Measurements from ENCODE around the gene BEAN1.

Gene BEAN1

DNA sequence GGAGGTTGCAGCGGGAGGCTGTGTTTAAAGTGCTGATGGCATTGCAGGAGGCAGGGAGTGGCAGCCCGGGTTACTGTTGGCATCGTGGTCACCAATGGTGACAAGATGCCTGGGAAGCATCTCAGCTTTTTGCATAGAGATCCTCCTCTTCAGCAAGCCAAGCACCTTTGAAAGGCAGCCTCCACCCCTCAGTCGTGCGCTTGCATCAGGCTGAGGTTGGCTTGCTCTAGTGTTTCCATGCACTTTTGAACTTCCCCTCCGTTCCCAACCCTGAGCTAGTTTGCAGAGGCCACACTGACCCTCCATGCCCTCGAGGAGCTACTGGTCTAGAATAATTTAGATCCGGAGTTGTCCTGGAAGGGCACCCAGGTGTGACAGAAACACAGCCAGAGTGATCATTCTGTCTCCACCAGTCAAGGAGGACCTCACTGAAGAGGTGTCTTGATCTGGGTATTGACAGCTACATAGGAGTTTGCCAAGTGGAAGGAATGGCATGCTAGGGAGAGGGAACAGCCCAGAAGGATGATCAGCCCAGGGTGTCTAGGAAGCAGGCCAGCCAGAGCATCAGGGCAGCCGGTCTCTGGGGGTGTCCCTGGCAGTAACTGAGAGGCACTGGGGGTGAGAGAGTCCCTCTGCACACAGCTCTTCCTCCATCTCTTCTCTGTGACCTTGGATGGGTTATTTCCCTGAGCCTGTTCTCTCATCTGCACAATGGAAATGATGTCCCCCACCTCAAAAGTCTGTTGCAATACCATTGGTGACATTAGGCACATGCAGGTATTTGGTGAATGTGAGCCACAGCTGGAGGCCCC lies 7.7 kb downstream of the BEAN1 start:
- TF ChIP-seq CTCF (conservative IDR thresholded peaks at IDR 0.05; ENCODE audit: low read depth, low read length), result no peak
- no peak overlapping the region for H3K4me3 ChIP-seq (ENCODE audit: low read length)
- DNase-seq (ENCODE audit: low read depth), result no peak

- no peak for DNase-seq (ENCODE audit: low read depth)
- TF ChIP-seq CTCF (conservative IDR thresholded peaks at IDR 0.05; ENCODE audit: low read depth, low read length), result no peak
- no peak overlapping the region for H3K4me3 ChIP-seq (ENCODE audit: low read length)
Measured at GRCh38 chr16:66435896-66436295, 8.8 kb downstream of the BEAN1 start.

- DNase-seq (ENCODE audit: low read depth), result no peak
- H3K4me3 ChIP-seq (ENCODE audit: low read length), result no peak overlapping the region
- TF ChIP-seq CTCF (conservative IDR thresholded peaks at IDR 0.05; ENCODE audit: low read depth, low read length), result no peak
Measured at GRCh38 chr16:66437391-66437945, 10.4 kb downstream of the BEAN1 start.

DNA sequence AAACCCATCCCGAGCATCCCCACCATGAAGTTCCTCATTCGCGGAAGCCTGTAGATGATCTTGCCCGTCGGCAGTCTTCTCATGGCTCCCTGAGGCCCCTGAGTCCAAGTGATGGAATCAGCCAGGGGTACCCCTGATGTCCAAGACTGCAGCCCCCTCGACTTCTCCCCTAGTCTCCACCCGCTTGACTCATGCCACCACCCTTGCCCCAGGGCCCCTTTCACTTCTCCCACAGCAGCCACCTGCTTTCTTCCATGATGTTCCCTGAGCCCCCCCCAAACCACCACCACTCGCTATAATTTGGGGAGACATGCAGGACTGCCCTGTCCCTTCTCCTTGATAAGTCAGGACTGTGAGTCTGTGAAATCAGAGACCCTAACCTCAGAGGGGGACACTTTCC lies 11.4 kb downstream of the BEAN1 start:
- no peak overlapping the region for H3K4me3 ChIP-seq (ENCODE audit: low read length)
- no peak for TF ChIP-seq CTCF (conservative IDR thresholded peaks at IDR 0.05; ENCODE audit: low read depth, low read length)
- no peak for DNase-seq (ENCODE audit: low read depth)

DNA sequence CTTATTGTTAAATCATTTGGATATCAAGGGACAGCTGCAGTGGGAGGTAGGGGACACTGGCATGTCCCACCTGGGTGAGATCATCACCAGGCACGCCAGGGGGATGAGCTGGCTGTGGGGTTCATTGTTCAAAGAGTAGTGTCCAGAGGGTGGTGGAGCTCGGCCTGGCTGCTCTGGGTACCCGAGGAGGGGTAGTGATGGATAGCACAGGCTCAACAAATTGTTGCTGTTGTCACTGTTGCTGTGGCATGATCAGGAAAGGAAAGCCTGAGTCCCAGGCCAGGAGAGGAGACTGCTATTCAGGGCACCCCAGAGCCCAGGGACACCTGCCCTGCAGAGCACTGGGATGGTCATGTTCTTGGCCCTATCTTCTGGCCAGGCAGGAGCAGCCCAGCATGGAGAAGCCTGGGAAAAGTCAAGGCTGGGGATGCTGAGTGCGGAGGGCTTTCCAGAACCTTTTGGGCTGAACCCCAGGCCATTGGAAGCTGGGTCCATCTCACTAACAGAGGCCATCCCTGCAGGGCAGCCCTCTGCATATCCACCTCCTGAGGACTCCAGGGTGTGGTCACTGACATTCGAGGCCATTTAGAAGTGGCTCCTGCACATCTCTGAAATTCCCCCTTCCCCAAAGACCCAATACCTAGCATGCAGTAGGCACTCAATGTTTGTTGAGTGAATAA lies 12.1 kb downstream of the BEAN1 start:
- no peak overlapping the region for H3K4me3 ChIP-seq (ENCODE audit: low read length)
- TF ChIP-seq CTCF (conservative IDR thresholded peaks at IDR 0.05; ENCODE audit: low read depth, low read length), result no peak
- DNase-seq (ENCODE audit: low read depth), result no peak

DNA sequence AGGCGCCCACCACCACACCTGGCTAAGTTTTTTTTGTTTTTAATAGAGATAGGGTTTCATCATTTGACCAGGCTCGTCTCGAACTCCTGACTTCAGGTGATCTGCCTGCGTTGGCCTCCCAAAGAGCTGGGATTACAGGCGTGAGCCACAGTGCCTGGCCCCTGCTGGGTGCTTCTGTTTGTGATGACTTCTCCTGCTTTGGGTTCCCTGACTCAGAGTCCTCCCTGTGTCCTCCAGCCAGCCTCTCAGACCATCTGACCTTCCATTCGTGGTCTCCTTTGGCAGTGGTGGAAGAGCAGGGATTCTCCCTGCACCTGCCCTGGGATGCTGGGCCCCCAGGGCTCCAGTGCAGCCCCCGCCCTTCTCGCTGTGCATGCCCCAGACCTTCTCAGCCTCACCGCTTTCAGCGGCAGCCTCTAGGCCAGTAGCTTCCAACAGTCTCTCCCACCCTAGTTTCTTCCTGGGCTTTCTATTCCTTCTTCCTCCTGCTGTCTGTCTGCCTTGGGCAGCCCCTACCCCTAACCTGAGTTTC lies 13.2 kb downstream of the BEAN1 start:
- TF ChIP-seq CTCF (conservative IDR thresholded peaks at IDR 0.05; ENCODE audit: low read depth, low read length), result no peak
- DNase-seq (ENCODE audit: low read depth), result no peak
- H3K4me3 ChIP-seq (ENCODE audit: low read length), result no peak overlapping the region
